Peyer's patch (tissue), 4 donors: ENCODE data around the gene CSNK1A1L. TPM values are rescaled to one million over a fixed set of nuclear protein-coding genes. Genes with fewer than 3 reads are reported as not detected.

ENCODE experiments used
- DNase-seq, 3 donors: peaks; one replicate each; pipeline ENCODE4 v3.0.0-alpha.2; 2017 to 2019
- H3K27ac ChIP-seq, 4 donors: fragments of 200-600 bp; sonication (generic); one replicate each; pipeline ENCODE4 v1.5.1; 2016 to 2019
- H3K27me3 ChIP-seq, 2 donors: fragments of 200-600 bp; sonication (generic); one replicate each; pipeline ENCODE4 v1.5.1; 2019
- H3K36me3 ChIP-seq, 3 donors: fragments of 200-600 bp; sonication (generic); one replicate each; pipeline ENCODE4 v1.5.1; 2016 to 2019
- H3K4me1 ChIP-seq, 4 donors: fragments of 200-600 bp; sonication (generic); one replicate each; pipeline ENCODE4 v1.5.1; 2016 to 2019
- H3K4me3 ChIP-seq, 4 donors: fragments of 200-600 bp; sonication (generic); 1 replicate in 3 of 4; 2 replicates in 1 of 4; pipeline ENCODE4 v1.5.1; 2016 to 2019; ENCODE audit warnings: mild to moderate bottlenecking in 1 of 4
- H3K9me3 ChIP-seq, 4 donors: fragments of 200-600 bp; sonication (generic); one replicate each; pipeline ENCODE4 v1.5.1; 2016 to 2019; ENCODE audit warnings: mild to moderate bottlenecking in 1 of 4
- CTCF ChIP-seq, 6 experiments: fragments of 450-650 bp in 4 of 6; fragments of 200-600 bp in 2 of 6; sonication (generic) in 1 of 6; IDR thresholded peaks; one replicate each; pipeline ENCODE4 v1.5.1; 2017 to 2019; ENCODE audit warnings: antibody characterized with exemption in 6 of 6, mild to moderate bottlenecking in 3 of 6, moderate library complexity in 1 of 6
- POLR2A ChIP-seq, 2 donors: fragments of 450-650 bp; IDR thresholded peaks; one replicate each; pipeline ENCODE4 v1.5.1; 2017; ENCODE audit warnings: antibody characterized with exemption in 2 of 2, mild to moderate bottlenecking in 2 of 2, moderate library complexity in 2 of 2
- total RNA-seq, 4 donors: library from RNA; depleted of rRNA; stranded (reverse); fragments of >200 nt; gene quantifications; one replicate each; pipeline ENCODE4 v1.1.0, GENCODE V29; 2016

Gene CSNK1A1L
- total RNA-seq, 4 donors from 2014 or later: not detected

- Histone ChIP-seq H3K36me3 (no peaks in the 10 kb centered on the region), H3K27ac (no peak overlapping the region), H3K27me3 (no peaks in the 10 kb centered on the region), H3K9me3 (no peaks in the 10 kb centered on the region), H3K4me3 (no peak overlapping the region), H3K4me1 (no peaks in the 10 kb centered on the region)
- TF ChIP-seq POLR2A (IDR thresholded peaks at IDR 0.05) (no peak), CTCF (IDR thresholded peaks at IDR 0.05) (no peak)
- no peak for DNase-seq
These were observed 29.1 kb upstream of the CSNK1A1L start for GRCh38 chr13:37134411-37135041.

GRCh38 chr13:37132211-37132610, 26.7 kb upstream of the CSNK1A1L start:
- H3K27ac ChIP-seq: no peak overlapping the region
- H3K27me3 ChIP-seq: no peaks in the 10 kb centered on the region
- no peak for DNase-seq
- no peak overlapping the region for H3K4me3 ChIP-seq
- H3K9me3 ChIP-seq: no peaks in the 10 kb centered on the region
- no peak for TF ChIP-seq POLR2A (IDR thresholded peaks at IDR 0.05)
- no peak for TF ChIP-seq CTCF (IDR thresholded peaks at IDR 0.05)
- H3K4me1 ChIP-seq: no peaks in the 10 kb centered on the region
- no peaks in the 10 kb centered on the region for H3K36me3 ChIP-seq

GRCh38 chr13:37131092-37131491, 25.6 kb upstream of the CSNK1A1L start:
- no peaks in the 10 kb centered on the region for H3K27me3 ChIP-seq
- TF ChIP-seq POLR2A (IDR thresholded peaks at IDR 0.05): no peak
- no peak for TF ChIP-seq CTCF (IDR thresholded peaks at IDR 0.05)
- H3K4me3 ChIP-seq: no peak overlapping the region

GRCh38 chr13:37129866-37130265, 24.4 kb upstream of the CSNK1A1L start:
- Histone ChIP-seq H3K4me1 (no peaks in the 10 kb centered on the region), H3K4me3 (no peak overlapping the region), H3K27me3 (no peaks in the 10 kb centered on the region), H3K9me3 (no peaks in the 10 kb centered on the region), H3K27ac (no peak overlapping the region), H3K36me3 (no peaks in the 10 kb centered on the region)
- no peak for DNase-seq
- TF ChIP-seq CTCF (IDR thresholded peaks at IDR 0.05) (no peak), POLR2A (IDR thresholded peaks at IDR 0.05) (no peak)

More at GRCh38 chr13:37131092-37131491, 25.6 kb upstream of the CSNK1A1L start:
- no peaks in the 10 kb centered on the region for H3K4me1 ChIP-seq
- H3K9me3 ChIP-seq: no peaks in the 10 kb centered on the region
- no peak overlapping the region for H3K27ac ChIP-seq
- DNase-seq: no peak
- no peaks in the 10 kb centered on the region for H3K36me3 ChIP-seq

- DNase-seq: no peak
- Histone ChIP-seq H3K27me3 (no peaks in the 10 kb centered on the region), H3K4me1 (no peaks in the 10 kb centered on the region), H3K36me3 (no peaks in the 10 kb centered on the region), H3K4me3 (no peak overlapping the region), H3K9me3 (no peaks in the 10 kb centered on the region), H3K27ac (peak overlapping the region in 1 of 4 donors; percentile 48)
- TF ChIP-seq POLR2A (IDR thresholded peaks at IDR 0.05) (no peak), CTCF (IDR thresholded peaks at IDR 0.05) (no peak)
These were observed 22.3 kb upstream of the CSNK1A1L start for GRCh38 chr13:37127691-37128241.
